H1 (cell line): ENCODE data around the gene MAML3. TPM values are rescaled to one million over a fixed set of nuclear protein-coding genes. Genes with fewer than 3 reads are reported as not detected.

Experiments used
- CTCF ChIA-PET: fragments of 300-600 bp; sonication (Branson Sonifier 250); formaldehyde crosslinking; loops from one replicate; lab custom pipeline; 2021; ENCODE audit not compliant: partially characterized antibody; lab: Charles Lee
- POLR2A ChIA-PET: fragments of 300-600 bp; sonication (Branson Sonifier 250); formaldehyde crosslinking; loops from one replicate; lab custom pipeline; 2021; ENCODE audit warnings: inconsistent platforms; ENCODE audit not compliant: partially characterized antibody; lab: Charles Lee
- DNase-seq, 2 experiments: peaks; one replicate each; pipeline versions ENCODE4 v3.0.0 to v3.0.0-alpha.2; 2010 to 2022; ENCODE audit warnings: low spot score in 2 of 2, low read depth in 1 of 2, mixed read lengths in 1 of 2
- FAIRE-seq: peaks from 2 replicates; lab custom pipeline; 2011; peaks lifted over from hg19 to GRCh38; lab: Jason Lieb, UNC
- H2AFZ ChIP-seq: 2 replicates; pipeline ENCODE4 v1.8.1; 2012; ENCODE audit warnings: low read length, inconsistent platforms
- H2AK5ac ChIP-seq: 2 replicates; pipeline ENCODE4 v1.6.1; 2013; ENCODE audit warnings: low read depth, low read length
- H2BK120ac ChIP-seq: replicated peaks from 2 replicates; pipeline ENCODE3; 2013; ENCODE audit warnings: low read depth, low read length, inconsistent platforms
- H2BK12ac ChIP-seq: 2 replicates; pipeline ENCODE4 v1.6.1; 2013; ENCODE audit warnings: low read depth, low read length
- H2BK15ac ChIP-seq: 2 replicates; pipeline ENCODE4 v1.6.1; 2013; ENCODE audit warnings: low read length
- H2BK20ac ChIP-seq: 2 replicates; pipeline ENCODE4 v1.6.1; 2013; ENCODE audit warnings: low read length
- H2BK5ac ChIP-seq: 2 replicates; pipeline ENCODE4 v1.6.1; 2013; ENCODE audit warnings: low read depth, low read length
- H3K14ac ChIP-seq: 2 replicates; pipeline ENCODE4 v1.6.1; 2013; ENCODE audit warnings: inconsistent platforms; ENCODE audit not compliant: insufficient read length
- H3K18ac ChIP-seq: 2 replicates; pipeline ENCODE4 v1.6.1; 2013; ENCODE audit warnings: low read length; ENCODE audit errors: extremely low read depth
- H3K23ac ChIP-seq: 2 replicates; pipeline ENCODE4 v1.6.1; 2013; ENCODE audit warnings: inconsistent platforms; ENCODE audit not compliant: insufficient read length
- H3K23me2 ChIP-seq: 2 replicates; pipeline ENCODE4 v1.6.1; 2013; ENCODE audit warnings: low read depth, low read length
- H3K27ac ChIP-seq: 2 replicates; pipeline ENCODE4 v1.6.1; 2011; ENCODE audit warnings: low read depth, low read length, inconsistent platforms
- H3K27me3 ChIP-seq, 4 experiments: replicated peaks in 1 of 4; 1 replicate in 1 of 4; 2 replicates in 3 of 4; pipeline versions ENCODE4 v1.6.1 to v1.8.1; 2011 to 2013; ENCODE audit warnings: low read length in 3 of 4, mild to moderate bottlenecking in 3 of 4, inconsistent platforms in 2 of 4, mixed read lengths in 2 of 4, moderate library complexity in 1 of 4; ENCODE audit not compliant: control insufficient read depth in 3 of 4, insufficient read depth in 3 of 4; ENCODE audit errors: extremely low read depth in 1 of 4
- H3K36me3 ChIP-seq, 4 experiments: 2 replicates each; pipeline versions ENCODE4 v1.6.1 to v1.8.1; 2011 to 2013; ENCODE audit warnings: mild to moderate bottlenecking in 4 of 4, low read length in 3 of 4, moderate library complexity in 2 of 4, control low read depth in 1 of 4, inconsistent platforms in 1 of 4; ENCODE audit not compliant: insufficient read depth in 4 of 4, control insufficient read depth in 2 of 4
- H3K4ac ChIP-seq: replicated peaks from 2 replicates; pipeline ENCODE3; 2013; ENCODE audit warnings: low read length, low read depth, mixed read lengths, inconsistent platforms; ENCODE audit not compliant: insufficient read length
- H3K4me1 ChIP-seq, 4 experiments: replicated peaks in 1 of 4; 1 replicate in 1 of 4; 2 replicates in 3 of 4; pipeline versions ENCODE4 v1.6.1 to v1.8.1; 2011 to 2013; ENCODE audit warnings: low read length in 3 of 4, inconsistent platforms in 2 of 4, mixed read lengths in 1 of 4; ENCODE audit not compliant: insufficient read depth in 4 of 4, control insufficient read depth in 3 of 4
- H3K4me2 ChIP-seq, 2 experiments: 2 replicates each; pipeline versions ENCODE4 v1.6.1 to v1.8.1; 2011 to 2013; ENCODE audit warnings: low read depth in 2 of 2, low read length in 2 of 2, control low read depth in 1 of 2, inconsistent platforms in 1 of 2, mild to moderate bottlenecking in 1 of 2; ENCODE audit not compliant: insufficient read depth in 1 of 2
- H3K4me3 ChIP-seq, 4 experiments: fragments of 200-600, 300-600 bp in 1 of 4; sonication (generic), shearing (Covaris generic), sonication (Bioruptor Twin) in 1 of 4; 2 replicates each; pipeline versions ENCODE4 v1.5.1 to v1.8.1; 2011 to 2016; ENCODE audit warnings: low read length in 4 of 4, low read depth in 3 of 4, control low read depth in 2 of 4, inconsistent platforms in 2 of 4, mild to moderate bottlenecking in 2 of 4, mixed read lengths in 1 of 4, moderate library complexity in 1 of 4; ENCODE audit not compliant: insufficient read depth in 2 of 4; ENCODE audit errors: extremely low read depth in 1 of 4
- H3K56ac ChIP-seq: replicated peaks from 2 replicates; pipeline ENCODE3; 2013; ENCODE audit warnings: low read depth, mild to moderate bottlenecking, mixed read lengths, low read length, inconsistent platforms; ENCODE audit not compliant: insufficient read length
- H3K79me1 ChIP-seq: 2 replicates; pipeline ENCODE4 v1.6.1; 2013; ENCODE audit warnings: low read depth, low read length, control low read depth
- H3K79me2 ChIP-seq, 2 experiments: 2 replicates each; pipeline versions ENCODE4 v1.6.1 to v1.8.1; 2012 to 2013; ENCODE audit warnings: low read length in 2 of 2, mild to moderate bottlenecking in 2 of 2, inconsistent platforms in 1 of 2; ENCODE audit not compliant: insufficient read depth in 2 of 2, control insufficient read depth in 1 of 2
- H3K9ac ChIP-seq, 4 experiments: replicated peaks in 1 of 4; 1 replicate in 1 of 4; 2 replicates in 3 of 4; pipeline versions ENCODE4 v1.6.1 to v1.8.1; 2011 to 2013; ENCODE audit warnings: low read depth in 3 of 4, low read length in 3 of 4, control low read depth in 2 of 4, mild to moderate bottlenecking in 2 of 4, moderate library complexity in 2 of 4, inconsistent platforms in 1 of 4; ENCODE audit errors: extremely low read depth in 1 of 4
- H3K9me3 ChIP-seq, 2 experiments: 2 replicates each; pipeline versions ENCODE4 v1.6.1 to v1.8.1; 2012 to 2013; ENCODE audit warnings: mild to moderate bottlenecking in 2 of 2, moderate library complexity in 2 of 2, control low read depth in 1 of 2, inconsistent platforms in 1 of 2, low read depth in 1 of 2, low read length in 1 of 2, mixed read lengths in 1 of 2; ENCODE audit not compliant: insufficient read depth in 2 of 2
- H4K20me1 ChIP-seq, 2 experiments: replicated peaks in 1 of 2; 2 replicates each; pipeline versions ENCODE3 to v1.8.1; 2011 to 2013; ENCODE audit warnings: inconsistent platforms in 2 of 2, low read length in 2 of 2, mild to moderate bottlenecking in 1 of 2; ENCODE audit not compliant: insufficient read depth in 2 of 2, control insufficient read depth in 1 of 2
- H4K5ac ChIP-seq: 2 replicates; pipeline ENCODE4 v1.6.1; 2013; ENCODE audit warnings: low read length, low read depth, mixed read lengths, inconsistent platforms; ENCODE audit not compliant: insufficient read length
- H4K8ac ChIP-seq: 2 replicates; pipeline ENCODE4 v1.8.0; 2013; ENCODE audit warnings: mild to moderate bottlenecking, moderate library complexity, low read length, inconsistent platforms; ENCODE audit not compliant: insufficient read depth; ENCODE audit errors: extremely low read depth
- H4K91ac ChIP-seq: replicated peaks from 2 replicates; pipeline ENCODE3; 2013; ENCODE audit warnings: low read length, mixed read lengths, inconsistent platforms; ENCODE audit not compliant: insufficient read length
- CREB1 ChIP-seq: IDR thresholded peaks from 2 replicates; pipeline ENCODE4 v1.6.1; 2012; ENCODE audit warnings: inconsistent platforms
- RFX5 ChIP-seq: IDR thresholded peaks from 2 replicates; pipeline ENCODE4 v1.6.1; 2011; ENCODE audit warnings: low read depth, low read length, improper control_type of control experiment, borderline replicate concordance
- WGBS, 2 experiments: shearing (Covaris generic) in 1 of 2; methylation state at CpG; one replicate each; pipeline versions ENCODE4 v1.1.6 to v1.1.7; 2013 to 2015; ENCODE audit warnings: low lambda C conversion rate in 2 of 2, mixed read lengths in 2 of 2, inconsistent platforms in 1 of 2, low coverage in 1 of 2, missing lambda C conversion rate in 1 of 2; ENCODE audit not compliant: insufficient replicate concordance in 2 of 2, insufficient coverage in 1 of 2, insufficient read length in 1 of 2; ENCODE audit errors: extremely low coverage in 1 of 2, missing lambda C conversion rate in 1 of 2; 5-methylcytosine and 5-hydroxymethylcytosine counted together
- polyA plus RNA-seq, 7 experiments: library from polyadenylated mRNA; depleted of rRNA in 3 of 7; stranded (reverse) in 5 of 7; unstranded in 2 of 7; fragments of >200 nt in 5 of 7; fragments of 200-250 nt in 2 of 7; gene quantifications; 1 replicate in 5 of 7; 2 replicates in 1 of 7; 4 replicates in 1 of 7; pipeline versions ENCODE4 v1.2.1 to v1.2.3, GENCODE V29; 2011 to 2013; ENCODE audit warnings: missing spikeins in 2 of 7, mixed read lengths in 2 of 7
- total RNA-seq: library from RNA; stranded (reverse); fragmentation: NEBNext Ultra II Directional; extraction: Animal tissue kit (Norgen Biotek cat#: 25700); gene quantifications from 2 replicates; pipeline ENCODE4 v1.2.1, GENCODE V29; 2021

The MAML3 gene
- total and polyA plus RNA-seq, 2 of the 8 experiments (the other 6 are each of a cell fraction or from before 2014, with no cell fraction given), result 2.1 to 5.7 TPM

- no peak overlapping the region for H3K27ac ChIP-seq
- peak overlapping the region; percentile 29 for H4K91ac ChIP-seq
- 78% methylated on average over 7 of the region's 8 CpGs; no CpG with 5 or more reads in 1 of the 2 experiments for WGBS, 2 experiments
- no peak overlapping the region for H2BK15ac ChIP-seq
- peaks cover 6 to 7% of the 10 kb centered on the region in 2 experiments; a peak in 3 of 4 replicates for H3K9me3 ChIP-seq
- H2AFZ ChIP-seq, result 0 out of 2 replicates have a peak overlapping the region, but pooled peaks have one; percentile 22
- H4K8ac ChIP-seq, result no peak overlapping the region
- H3K4me2 ChIP-seq, result no peak overlapping the region
- no peak overlapping the region for H3K14ac ChIP-seq
- no peak for FAIRE-seq
- no peak overlapping the region for H4K5ac ChIP-seq
- no peak overlapping the region for H3K4ac ChIP-seq
- no peaks in the 10 kb centered on the region for H4K20me1 ChIP-seq
- DNase-seq, result no peak
- no peak overlapping the region for H2BK20ac ChIP-seq
- no peak overlapping the region for H3K9ac ChIP-seq
- POLR2A ChIA-PET, result interaction anchor here (1.0 to 1.4 kb wide), 3 partner anchors 7 to 13 kb away, joined by 3 read pairs; no protein-coding TSS in a partner anchor
- H3K23ac ChIP-seq, result no peak overlapping the region
- H3K4me1 ChIP-seq, result peaks cover 2 to 22% (median 11%) of the 10 kb centered on the region in 4 experiments; a peak in 5 of 7 replicates
- no peaks in the 10 kb centered on the region for H3K36me3 ChIP-seq
- TF ChIP-seq RFX5 (no peak), CREB1 (no peak)
- H3K56ac ChIP-seq, result no peak overlapping the region
- no peaks in the 10 kb centered on the region for H3K23me2 ChIP-seq
- no peak overlapping the region for H2BK5ac ChIP-seq
- CTCF ChIA-PET, result interaction anchor here (1.3 to 3.4 kb wide), 4 partner anchors 9 to 32 kb away, joined by 3 to 10 read pairs (median 4); no protein-coding TSS in a partner anchor
- H3K79me2 ChIP-seq, result no peaks in the 10 kb centered on the region
- H2AK5ac ChIP-seq, result no peak overlapping the region
- no peaks in the 10 kb centered on the region for H3K27me3 ChIP-seq
- H3K79me1 ChIP-seq, result no peaks in the 10 kb centered on the region
- H3K18ac ChIP-seq, result 0 out of 2 replicates have a peak overlapping the region, but pooled peaks have one; percentile 39
- H2BK12ac ChIP-seq, result peak overlapping the region; percentile 12; the same call in 1 of the 2 replicates
- H2BK120ac ChIP-seq, result no peak overlapping the region
- H3K4me3 ChIP-seq, result no peak overlapping the region
Measured at GRCh38 chr4:139814323-139815015, 339.5 kb downstream of the MAML3 start.
